Heart right ventricle (tissue), 16 donors: ENCODE results near the gene NEBL. TPM values are rescaled to one million over a fixed set of nuclear protein-coding genes. Genes with fewer than 3 reads are reported as not detected.

ENCODE experiments used
- ATAC-seq, 8 donors: fragments of 200-7000 bp; cut with Tn5 transposase; one replicate each; pipeline ENCODE4 v1.9.1; 2020; ENCODE audit warnings: mild to moderate bottlenecking in 8 of 8, moderate library complexity in 8 of 8, moderate number of reproducible peaks in 1 of 8
- DNase-seq, 2 donors: peaks; one replicate each; pipeline ENCODE4 v3.0.0-alpha.2; 2020
- H3K27ac ChIP-seq, 10 donors: fragments of 200-600 bp; sonication (generic) in 2 of 10; one replicate each; pipeline versions ENCODE4 v1.5.0 to v1.8.0; 2020 to 2022; ENCODE audit warnings: mild to moderate bottlenecking in 3 of 10
- H3K27me3 ChIP-seq, 7 donors: fragments of 200-600 bp; one replicate each; pipeline ENCODE4 v1.8.0; 2021 to 2022; ENCODE audit warnings: mild to moderate bottlenecking in 2 of 7
- H3K36me3 ChIP-seq, 9 donors: fragments of 200-600 bp; sonication (generic) in 1 of 9; one replicate each; pipeline versions ENCODE4 v1.5.0 to v1.8.0; 2020 to 2022; ENCODE audit warnings: mild to moderate bottlenecking in 2 of 9
- H3K4me1 ChIP-seq, 9 donors: fragments of 200-600 bp; sonication (generic) in 1 of 9; one replicate each; pipeline versions ENCODE4 v1.5.0 to v1.8.0; 2020 to 2022; ENCODE audit warnings: mild to moderate bottlenecking in 4 of 9
- H3K4me3 ChIP-seq, 10 donors: fragments of 200-600 bp; sonication (generic) in 2 of 10; one replicate each; pipeline versions ENCODE4 v1.5.0 to v1.8.0; 2020 to 2022; ENCODE audit warnings: mild to moderate bottlenecking in 7 of 10, moderate library complexity in 2 of 10
- H3K9me3 ChIP-seq, 11 donors: fragments of 200-600 bp in 10 of 11; sonication (generic) in 2 of 11; one replicate each; pipeline versions ENCODE4 v1.5.0 to v1.8.0; 2013 to 2022; ENCODE audit warnings: mild to moderate bottlenecking in 2 of 11, control low read depth in 1 of 11, moderate library complexity in 1 of 11
- CTCF ChIP-seq, 9 donors: fragments of 200-600 bp; sonication (generic) in 2 of 9; IDR thresholded peaks; one replicate each; pipeline versions ENCODE4 v1.5.0 to v1.8.0; 2021 to 2022; ENCODE audit warnings: antibody characterized with exemption in 9 of 9, mild to moderate bottlenecking in 5 of 9, moderate library complexity in 1 of 9
- WGBS, 2 donors: extraction: QIAGEN DNeasy Blood & Tissue Kit; methylation state at CpG; one replicate each; pipeline ENCODE4 v1.1.7; 2013; ENCODE audit warnings: inconsistent platforms in 1 of 2; 5-methylcytosine and 5-hydroxymethylcytosine counted together
- intact Hi-C, 10 donors: fragments of 100-400 bp; cut with DNase I; formaldehyde crosslinking; loops; one replicate each; pipeline versions ENCODE4 v1.11.1 to v1.14.2; 2022
- polyA plus RNA-seq, 2 donors: library from polyadenylated mRNA; stranded (reverse); fragments of 200-250 nt; gene quantifications; one replicate each; pipeline ENCODE4 v1.2.3, GENCODE V29; 2013
- total RNA-seq, 10 donors: library from RNA; stranded (reverse); fragmentation: NEBNext Ultra II Directional in 3 of 10; extraction: Animal tissue kit (Norgen Biotek cat#: 25700) in 3 of 10; gene quantifications; one replicate each; pipeline versions ENCODE4 v1.2.1 to v1.2.4, GENCODE V29; 2021 to 2023
- donor health status: Arrhythmogenic right ventricular cardiomyopathy.
- donor health status: ischemic (EF 13 %, LVEDD 7.1; RV severe dilation, severe dysfunction).
- donor health status: healthy with polysubstance abuse.
- donor health status: DM: no; HTN: yes; CAD: no.
- donor health status: DM: no; HTN: no; CAD: no.
- donor health status: ischemic (EF 25% LVEDD 6.9; RV normal size, moderate dysfunction).
- donor health status: ischemic (EF 25% LVEDD 5.7; RV mildly dilated, moderate dysfunction).
- donor health status: healthy.
- donor health status: DM: yes; HTN: yes; CAD: no.
- donor health status: Ischemic cardiomyopathy.
- donor health status: ischemic (EF 35%, LVEDD 5.7; RV mildly dilated, moderate dysfunction).
- donor health status: nonischemic (EF 11% LVEDD 7.7; RV severe dilation, severe dysfunction).
- donor health status: DM: yes; HTN: yes; CAD: no.
- donor health status: PGD.
- donor health status: ischemic (EF 29% LVEDD 5.4; RV normal size, mild dysfunction).
- donor health status: nonischemic (EF 23%, LVEDD 6.1; RV moderate dilation, normal function).

NEBL gene
- total and polyA plus RNA-seq, 12 donors = 113 to 899 (median 722) TPM

DNA sequence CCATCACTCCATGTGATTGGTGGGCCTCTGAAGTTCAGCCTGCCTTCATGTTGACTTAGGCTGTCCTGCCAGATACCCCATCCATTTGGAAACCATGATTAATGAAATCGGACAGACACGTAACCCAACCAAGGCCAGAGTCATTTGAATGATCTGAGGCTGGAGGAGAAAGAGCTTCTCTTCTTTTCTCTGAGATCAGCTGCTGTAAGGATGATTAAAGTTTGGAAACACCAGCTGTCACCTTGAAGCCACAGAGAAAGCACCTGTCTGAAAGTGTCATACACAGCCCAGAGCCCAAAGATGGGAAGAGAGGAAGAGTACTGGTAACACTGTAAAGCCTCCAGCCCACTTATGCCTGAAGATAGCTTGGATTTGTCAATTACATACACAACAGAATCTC is 22.9 kb downstream of the NEBL start:
- TF ChIP-seq CTCF (IDR thresholded peaks at IDR 0.05) = no peak
- intact Hi-C loops = no loop called here
- no peak for DNase-seq
- H3K4me3 ChIP-seq = no peak overlapping the region
- H3K36me3 ChIP-seq = peaks cover 0 to 43% (median 0%) of the 10 kb centered on the region in 9 donors
- ATAC-seq = no peak
- H3K4me1 ChIP-seq = peaks cover 0 to 63% (median 5%) of the 10 kb centered on the region in 9 donors
- 81 to 87% methylated on average over 2 of the region's 2 CpGs for WGBS, 2 donors
- H3K27me3 ChIP-seq = no peaks in the 10 kb centered on the region
- H3K27ac ChIP-seq = no peak overlapping the region
- H3K9me3 ChIP-seq = no peaks in the 10 kb centered on the region

DNA sequence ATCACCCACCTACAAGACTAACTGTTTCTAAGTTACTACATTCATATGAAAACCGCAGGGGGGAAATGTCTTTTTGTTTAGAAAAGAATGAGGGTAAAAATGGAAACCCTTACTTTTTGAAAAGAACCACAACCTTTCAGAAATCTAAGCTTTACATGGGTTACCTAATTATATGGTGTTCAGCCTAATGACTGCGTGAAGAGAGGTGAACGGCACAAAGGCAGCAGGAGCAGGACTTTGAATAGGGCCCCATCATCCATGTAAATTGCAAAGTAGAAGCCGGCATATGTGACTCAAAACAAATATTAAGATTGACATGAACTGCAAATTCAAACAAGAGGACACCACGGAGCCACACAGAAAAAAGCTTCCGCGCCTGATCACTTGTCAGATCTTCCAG is 25.1 kb downstream of the NEBL start:
- 70 to 82% methylated on average over 7 of the region's 7 CpGs for WGBS, 2 donors
- DNase-seq (no peak), ATAC-seq (peak in 2 of 8 donors; percentile 29 to 34)
- no peaks in the 10 kb centered on the region for H3K27me3 ChIP-seq
- H3K4me3 ChIP-seq = no peak overlapping the region
- H3K36me3 ChIP-seq = peaks cover 0 to 47% (median 0%) of the 10 kb centered on the region in 9 donors
- no peaks in the 10 kb centered on the region for H3K9me3 ChIP-seq
- H3K4me1 ChIP-seq = peaks cover 0 to 52% (median 5%) of the 10 kb centered on the region in 9 donors
- intact Hi-C loops = loop anchor here in 1 of 10 donors (2.0 kb wide), 1 partner anchor 31 kb away; no protein-coding TSS in a partner anchor
- no peak overlapping the region for H3K27ac ChIP-seq
- TF ChIP-seq CTCF (IDR thresholded peaks at IDR 0.05) = no peak

GRCh38 chr10:20870834-20871233 is 26.3 kb downstream of the NEBL start:
- no peak overlapping the region for H3K27ac ChIP-seq
- no peak for TF ChIP-seq CTCF (IDR thresholded peaks at IDR 0.05)
- H3K27me3 ChIP-seq = no peaks in the 10 kb centered on the region
- 55 to 68% methylated on average over 3 of the region's 3 CpGs for WGBS, 2 donors
- no peak for ATAC-seq
- H3K36me3 ChIP-seq = peaks cover 0 to 51% (median 0%) of the 10 kb centered on the region in 9 donors
- intact Hi-C loops = loop anchor here in 1 of 10 donors (2.0 kb wide), 1 partner anchor 30 kb away; no protein-coding TSS in a partner anchor
- no peak for DNase-seq
- no peaks in the 10 kb centered on the region for H3K9me3 ChIP-seq
- peaks cover 0 to 50% (median 5%) of the 10 kb centered on the region in 9 donors for H3K4me1 ChIP-seq
- H3K4me3 ChIP-seq = no peak overlapping the region

- WGBS, 2 donors = 77 to 90% methylated on average over 4 of the region's 4 CpGs
- Histone ChIP-seq H3K9me3 (no peaks in the 10 kb centered on the region), H3K4me1 (peaks cover 0 to 23% (median 3%) of the 10 kb centered on the region in 9 donors), H3K36me3 (peaks cover 0 to 99% (median 0%) of the 10 kb centered on the region in 9 donors), H3K27me3 (no peaks in the 10 kb centered on the region), H3K4me3 (no peak overlapping the region), H3K27ac (no peak overlapping the region)
- intact Hi-C loops = loop anchor here in 3 of 10 donors (5.0 to 10.0 kb wide), 2 partner anchors 402 to 409 kb away; no protein-coding TSS in a partner anchor
- no peak for ATAC-seq
- TF ChIP-seq CTCF (IDR thresholded peaks at IDR 0.05) = no peak
- DNase-seq = no peak
Measured at GRCh38 chr10:20863008-20863407, 34.1 kb downstream of the NEBL start.
